Endodermal cell (in vitro differentiated cells): ENCODE measurements around the gene INSYN1. TPM values are rescaled to one million over a fixed set of nuclear protein-coding genes. Genes with fewer than 3 reads are reported as not detected.

Experiments used
- DNase-seq: peaks from one replicate; pipeline ENCODE4 v3.0.0-alpha.2; 2017
- H3K27ac ChIP-seq: 2 replicates; pipeline ENCODE4 v1.5.1; 2013; ENCODE audit warnings: mild to moderate bottlenecking, low read depth, low read length, moderate library complexity
- H3K27me3 ChIP-seq: 2 replicates; pipeline ENCODE4 v1.6.1; 2013; ENCODE audit warnings: mild to moderate bottlenecking, low read length, moderate library complexity; ENCODE audit not compliant: insufficient read depth, control insufficient read depth, poor library complexity, severe bottlenecking
- H3K36me3 ChIP-seq: 2 replicates; pipeline ENCODE4 v1.7.0; 2013; ENCODE audit warnings: mild to moderate bottlenecking, low read length, moderate library complexity; ENCODE audit not compliant: control insufficient read depth, insufficient read depth
- H3K4me1 ChIP-seq: one replicate; pipeline ENCODE4 v1.7.0; 2013; ENCODE audit warnings: low read length; ENCODE audit not compliant: control insufficient read depth, insufficient read depth
- H3K4me3 ChIP-seq: 2 replicates; pipeline ENCODE4 v1.5.1; 2013; ENCODE audit warnings: mild to moderate bottlenecking, low read length, moderate library complexity
- H3K9ac ChIP-seq: 2 replicates; pipeline ENCODE4 v1.6.1; 2013; ENCODE audit warnings: mild to moderate bottlenecking, low read length, moderate library complexity; ENCODE audit not compliant: poor library complexity, severe bottlenecking; ENCODE audit errors: extremely low read depth
- H3K9me3 ChIP-seq: 2 replicates; pipeline ENCODE4 v1.6.1; 2013; ENCODE audit warnings: mild to moderate bottlenecking, low read length, moderate library complexity; ENCODE audit not compliant: control insufficient read depth
- H3K27ac Mint-ChIP-seq: 2 replicates; pipeline ENCODE4 v1.8.0; 2020; ENCODE audit warnings: mixed read lengths
- H3K27me3 Mint-ChIP-seq: 2 replicates; pipeline ENCODE4 v1.8.0; 2021; ENCODE audit warnings: mild to moderate bottlenecking, mixed read lengths; ENCODE audit not compliant: insufficient read depth
- H3K36me3 Mint-ChIP-seq: 2 replicates; pipeline ENCODE4 v1.8.0; 2020; ENCODE audit warnings: low read depth, mixed read lengths
- H3K4me1 Mint-ChIP-seq: 2 replicates; pipeline ENCODE4 v1.8.0; 2020; ENCODE audit warnings: mixed read lengths
- H3K4me3 Mint-ChIP-seq: 2 replicates; pipeline ENCODE4 v1.8.0; 2020; ENCODE audit warnings: mild to moderate bottlenecking, moderate library complexity, mixed read lengths
- H3K9me3 Mint-ChIP-seq: 2 replicates; pipeline ENCODE4 v1.8.0; 2020; ENCODE audit warnings: mild to moderate bottlenecking, mixed read lengths
- WGBS, 2 experiments: methylation state at CpG; one replicate each; pipeline versions ENCODE4 v1.1.5 to v1.1.7; 2013; ENCODE audit warnings: missing lambda C conversion rate in 2 of 2, mixed read lengths in 1 of 2; ENCODE audit not compliant: insufficient coverage in 1 of 2, insufficient read length in 1 of 2; 5-methylcytosine and 5-hydroxymethylcytosine counted together
- total RNA-seq, 2 donors: library from RNA; stranded (reverse); fragmentation: NEBNext Ultra II Directional in 1 of 2; extraction: Animal tissue kit (Norgen Biotek cat#: 25700) in 1 of 2; gene quantifications; 2 replicates in 1 of 2; 3 replicates in 1 of 2; pipeline ENCODE4 v1.2.1, GENCODE V29; 2021
- TF ChIP-seq, protein P1 (sequence below): fragments of 200-600 bp; sonication (generic); conservative IDR thresholded peaks from 2 replicates; pipeline ENCODE4 v1.5.0; 2021; ENCODE audit warnings: antibody characterized with exemption, mild to moderate bottlenecking

INSYN1 gene
- total RNA-seq, 2 donors from 2014 or later: 0.33 to 0.55 TPM

DNA sequence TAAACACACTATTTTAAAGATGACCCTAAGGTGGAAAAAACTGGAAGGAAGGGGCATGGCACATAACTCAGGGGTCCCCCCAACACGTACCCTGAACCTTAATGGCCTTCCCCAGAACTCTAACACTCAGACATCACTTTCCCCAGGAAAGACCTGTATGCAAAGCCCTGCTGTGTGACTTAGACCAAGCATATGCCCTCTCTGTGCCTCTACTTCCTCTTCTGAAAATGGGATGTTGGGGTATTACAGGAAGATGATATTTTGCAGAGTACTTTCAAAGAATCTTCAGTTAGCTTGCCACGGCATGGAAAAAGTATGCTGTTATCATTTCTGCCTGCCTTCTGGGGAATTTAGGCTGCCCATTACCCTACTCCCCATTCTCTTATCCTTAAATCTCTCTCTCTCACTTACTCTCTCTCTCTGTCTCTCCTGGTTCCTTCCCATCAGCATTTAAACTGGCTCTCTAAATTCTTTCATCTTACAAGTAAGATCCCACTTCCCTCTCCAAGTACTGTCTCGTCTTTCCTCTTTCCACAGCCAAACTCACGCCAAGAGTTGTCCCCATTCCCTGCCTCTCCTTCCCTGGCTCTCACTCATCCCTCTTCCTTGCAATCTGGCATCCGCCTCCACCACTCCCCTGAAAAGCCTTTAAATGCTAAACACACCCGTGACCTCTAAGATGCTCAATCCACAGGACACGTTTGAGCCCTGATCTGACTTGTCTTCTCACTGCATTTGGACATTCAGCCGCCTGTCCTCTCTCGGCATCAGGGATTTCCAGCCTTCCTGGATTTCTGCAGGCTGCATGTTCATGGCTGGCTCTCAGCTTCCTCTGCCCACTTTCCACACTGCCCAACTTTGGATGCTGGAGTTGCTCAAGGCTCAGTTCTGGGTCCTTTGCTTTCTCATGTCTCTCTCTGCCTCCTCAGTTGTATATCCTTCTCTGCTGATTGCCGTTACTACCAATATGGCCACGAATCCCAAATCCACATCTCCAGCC, 7.5 kb upstream of the INSYN1 start:
- H3K4me3 ChIP-seq: no peak overlapping the region
- no peaks in the 10 kb centered on the region for H3K36me3 Mint-ChIP-seq
- 69 to 71% methylated on average over 10 to 11 of the region's 11 CpGs for WGBS, 2 experiments
- no peak overlapping the region for H3K27ac Mint-ChIP-seq
- H3K27me3 Mint-ChIP-seq: peaks cover 9% of the 10 kb centered on the region
- H3K4me3 Mint-ChIP-seq: no peak overlapping the region
- H3K9ac ChIP-seq: no peak overlapping the region
- no peak overlapping the region for H3K27ac ChIP-seq
- no peak for DNase-seq
- no peaks in the 10 kb centered on the region for H3K9me3 Mint-ChIP-seq
- TF ChIP-seq, protein P1, sequence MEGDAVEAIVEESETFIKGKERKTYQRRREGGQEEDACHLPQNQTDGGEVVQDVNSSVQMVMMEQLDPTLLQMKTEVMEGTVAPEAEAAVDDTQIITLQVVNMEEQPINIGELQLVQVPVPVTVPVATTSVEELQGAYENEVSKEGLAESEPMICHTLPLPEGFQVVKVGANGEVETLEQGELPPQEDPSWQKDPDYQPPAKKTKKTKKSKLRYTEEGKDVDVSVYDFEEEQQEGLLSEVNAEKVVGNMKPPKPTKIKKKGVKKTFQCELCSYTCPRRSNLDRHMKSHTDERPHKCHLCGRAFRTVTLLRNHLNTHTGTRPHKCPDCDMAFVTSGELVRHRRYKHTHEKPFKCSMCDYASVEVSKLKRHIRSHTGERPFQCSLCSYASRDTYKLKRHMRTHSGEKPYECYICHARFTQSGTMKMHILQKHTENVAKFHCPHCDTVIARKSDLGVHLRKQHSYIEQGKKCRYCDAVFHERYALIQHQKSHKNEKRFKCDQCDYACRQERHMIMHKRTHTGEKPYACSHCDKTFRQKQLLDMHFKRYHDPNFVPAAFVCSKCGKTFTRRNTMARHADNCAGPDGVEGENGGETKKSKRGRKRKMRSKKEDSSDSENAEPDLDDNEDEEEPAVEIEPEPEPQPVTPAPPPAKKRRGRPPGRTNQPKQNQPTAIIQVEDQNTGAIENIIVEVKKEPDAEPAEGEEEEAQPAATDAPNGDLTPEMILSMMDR: no peak
- no peaks in the 10 kb centered on the region for H3K4me1 Mint-ChIP-seq
- no peaks in the 10 kb centered on the region for H3K4me1 ChIP-seq
- peaks cover 65% of the 10 kb centered on the region for H3K27me3 ChIP-seq
- H3K36me3 ChIP-seq: no peaks in the 10 kb centered on the region
- no peaks in the 10 kb centered on the region for H3K9me3 ChIP-seq

DNA sequence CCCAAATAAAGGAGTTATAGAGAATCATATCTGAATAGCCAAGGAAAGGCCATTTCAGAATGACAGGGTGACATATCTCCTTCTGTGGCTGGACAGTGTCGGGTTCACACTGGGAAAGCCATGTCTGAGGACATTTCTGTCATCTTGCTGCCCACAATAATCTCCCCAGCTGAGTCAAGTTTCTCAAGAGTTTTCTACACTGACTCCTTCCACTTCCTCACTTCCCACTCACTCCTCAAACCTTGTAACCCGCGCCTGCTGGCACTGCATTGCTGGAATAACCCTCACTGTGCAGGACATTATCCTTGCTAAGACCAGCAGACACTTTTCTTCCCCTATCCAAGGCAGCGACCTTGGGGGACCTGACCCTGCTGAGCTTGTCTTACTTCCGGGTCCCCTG, 5.3 kb upstream of the INSYN1 start:
- WGBS, 2 experiments: 82 to 83% methylated on average over 4 to 5 of the region's 5 CpGs
- TF ChIP-seq, protein P1: no peak

DNA sequence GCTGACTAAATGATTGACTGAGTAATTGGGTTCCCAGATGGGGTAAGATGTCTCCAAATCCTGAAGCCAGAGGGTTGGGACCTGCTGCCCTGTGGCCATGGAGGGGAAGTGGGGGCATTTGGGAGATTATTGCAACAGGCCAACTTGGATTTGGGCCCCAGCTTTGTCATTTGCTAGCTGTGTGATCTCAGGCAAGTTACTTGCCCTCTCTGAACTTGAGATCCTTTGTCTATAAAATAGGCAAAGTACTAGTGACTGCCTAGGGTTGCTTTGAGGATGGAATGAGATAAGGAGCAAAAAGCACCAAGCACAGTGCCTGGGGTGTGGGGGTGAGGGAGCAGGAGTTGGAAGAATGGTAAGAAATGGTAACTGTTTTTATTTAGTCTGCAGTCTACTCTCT, 4.4 kb upstream of the INSYN1 start:
- H3K27me3 Mint-ChIP-seq: peaks cover 16% of the 10 kb centered on the region

More for the DNA sequence above, 5.3 kb upstream of the INSYN1 start:
- no peaks in the 10 kb centered on the region for H3K36me3 Mint-ChIP-seq
- peaks cover 82% of the 10 kb centered on the region for H3K27me3 ChIP-seq
- no peaks in the 10 kb centered on the region for H3K36me3 ChIP-seq
- no peak overlapping the region for H3K4me3 ChIP-seq
- H3K4me3 Mint-ChIP-seq: no peak overlapping the region
- H3K9me3 ChIP-seq: no peaks in the 10 kb centered on the region
- H3K9me3 Mint-ChIP-seq: no peaks in the 10 kb centered on the region
- H3K27ac Mint-ChIP-seq: no peak overlapping the region
- no peak for DNase-seq
- no peak overlapping the region for H3K27ac ChIP-seq
- peaks cover 17% of the 10 kb centered on the region for H3K27me3 Mint-ChIP-seq
- H3K9ac ChIP-seq: no peak overlapping the region
- H3K4me1 ChIP-seq: no peaks in the 10 kb centered on the region
- peaks cover 12% of the 10 kb centered on the region for H3K4me1 Mint-ChIP-seq

More for the DNA sequence above, 4.4 kb upstream of the INSYN1 start:
- no peak for DNase-seq
- Histone ChIP-seq H3K27ac (no peak overlapping the region), H3K36me3 (no peaks in the 10 kb centered on the region), H3K9ac (no peak overlapping the region), H3K9me3 (no peaks in the 10 kb centered on the region), H3K4me3 (no peak overlapping the region), H3K4me1 (no peaks in the 10 kb centered on the region), H3K27me3 (peaks cover 86% of the 10 kb centered on the region)
- H3K4me3 Mint-ChIP-seq: no peak overlapping the region
- no peak overlapping the region for H3K27ac Mint-ChIP-seq
- H3K4me1 Mint-ChIP-seq: peaks cover 12% of the 10 kb centered on the region
- TF ChIP-seq, protein P1: no peak
- H3K9me3 Mint-ChIP-seq: no peaks in the 10 kb centered on the region
- no peaks in the 10 kb centered on the region for H3K36me3 Mint-ChIP-seq
